HepG2 (cell line): Measurements from ENCODE around the gene PHACTR1. TPM values are rescaled to one million over a fixed set of nuclear protein-coding genes. Genes with fewer than 3 reads are reported as not detected.
A peak's percentile ranks its signal among the peaks of the same experiment; 100 is the strongest.

Experiments
- ATAC-seq: fragments of 200-7000 bp; cut with Tn5 transposase; 3 replicates; pipeline ENCODE4 v1.9.1; 2020; ENCODE audit warnings: mild to moderate bottlenecking, moderate library complexity
- BruUV-seq: library from RNA; stranded (reverse); fragments of 400-500 nt; replicated peaks from 2 replicates; lab custom pipeline; 2021; lab: Mats Ljungman, UMichigan
- CTCF ChIA-PET: fragments of 300-600 bp; formaldehyde crosslinking; extraction: SDS; loops from one replicate; lab custom pipeline; 2021; ENCODE audit warnings: low total read pairs, inconsistent platforms, low intra/inter-chr PET ratio; lab: Yijun Ruan, JAX
- POLR2A ChIA-PET: fragments of 350-600 bp; sonication (Branson Sonifier 250); formaldehyde crosslinking; loops from one replicate; lab custom pipeline; 2020; ENCODE audit warnings: antibody characterized with exemption, inconsistent platforms; lab: Yijun Ruan, JAX
- DNase-seq: peaks from one replicate; pipeline ENCODE4 v3.0.0-alpha.2; 2015; ENCODE audit warnings: low spot score
- FAIRE-seq: peaks from 3 replicates; lab custom pipeline; 2011; peaks lifted over from hg19 to GRCh38; lab: Jason Lieb, UNC
- H2AFZ ChIP-seq: one replicate; pipeline ENCODE4 v1.6.1; 2011; ENCODE audit warnings: low read length, inconsistent platforms
- H3K27ac ChIP-seq: fragments of 300-600 bp; 3 replicates; pipeline ENCODE4 v1.8.0; 2011; ENCODE audit warnings: mixed run types, mild to moderate bottlenecking, mixed read lengths, low read length, inconsistent platforms; ENCODE audit not compliant: insufficient read depth; ENCODE audit errors: extremely low read length
- H3K27me3 ChIP-seq, 2 experiments: fragments of 200-600 bp in 1 of 2; 2 replicates in 1 of 2; 3 replicates in 1 of 2; pipeline versions ENCODE4 v1.6.0 to v1.8.0; 2011; ENCODE audit warnings: low read length in 2 of 2, mild to moderate bottlenecking in 2 of 2, moderate library complexity in 2 of 2, inconsistent platforms in 1 of 2; ENCODE audit not compliant: insufficient read depth in 2 of 2, control insufficient read depth in 1 of 2
- H3K36me3 ChIP-seq, 2 experiments: fragments of 200-600 bp in 1 of 2; replicated peaks in 1 of 2; 2 replicates in 1 of 2; 3 replicates in 1 of 2; pipeline versions ENCODE4 v1.5.1 to v1.8.0; 2011; ENCODE audit warnings: low read length in 2 of 2, inconsistent platforms in 1 of 2; ENCODE audit not compliant: insufficient read depth in 2 of 2, control insufficient read depth in 1 of 2
- H3K4me1 ChIP-seq: 2 replicates; pipeline ENCODE4 v1.5.1; 2012; ENCODE audit warnings: low read length, inconsistent platforms; ENCODE audit not compliant: insufficient read depth
- H3K4me2 ChIP-seq: 2 replicates; pipeline ENCODE4 v1.6.0; 2011; ENCODE audit warnings: low read depth, low read length, inconsistent platforms
- H3K4me3 ChIP-seq, 3 experiments: fragments of 200-600 bp in 1 of 3; sonication (generic), shearing (Covaris generic) in 1 of 3; replicated peaks in 1 of 3; 2 replicates each; pipeline ENCODE4 v1.5.1; 2011 to 2016; ENCODE audit warnings: low read length in 3 of 3, inconsistent platforms in 2 of 3, low read depth in 2 of 3, mild to moderate bottlenecking in 2 of 3, control low read depth in 1 of 3, mixed read lengths in 1 of 3; ENCODE audit not compliant: insufficient read depth in 1 of 3
- H3K79me2 ChIP-seq: one replicate; pipeline ENCODE4 v1.6.1; 2011; ENCODE audit warnings: low read length, inconsistent platforms; ENCODE audit not compliant: insufficient read depth
- H3K9ac ChIP-seq: 2 replicates; pipeline ENCODE4 v1.6.0; 2011; ENCODE audit warnings: mild to moderate bottlenecking, low read depth, low read length, inconsistent platforms; ENCODE audit not compliant: insufficient read depth
- H3K9me3 ChIP-seq: 2 replicates; pipeline ENCODE4 v1.5.1; 2012; ENCODE audit warnings: mild to moderate bottlenecking, low read length
- H4K20me1 ChIP-seq: 2 replicates; pipeline ENCODE4 v1.6.0; 2011; ENCODE audit warnings: inconsistent platforms, mild to moderate bottlenecking, low read length, moderate library complexity; ENCODE audit not compliant: insufficient read depth
- FOSL2 ChIP-seq: sonication (generic); formaldehyde crosslinking; IDR thresholded peaks from 2 replicates; pipeline ENCODE4 v1.4.0; 2020; ENCODE audit warnings: missing genetic modification reagents
- FOXO1 ChIP-seq: sonication (generic); formaldehyde crosslinking; IDR thresholded peaks from 2 replicates; pipeline ENCODE4 v1.4.0; 2020; ENCODE audit warnings: missing genetic modification reagents
- HNF4A ChIP-seq: sonication (generic); formaldehyde crosslinking; IDR thresholded peaks from 2 replicates; pipeline ENCODE4 v1.4.0; 2020; ENCODE audit warnings: missing genetic modification reagents
- HOXA5 ChIP-seq: sonication (generic); formaldehyde crosslinking; IDR thresholded peaks from 2 replicates; pipeline ENCODE4 v1.4.0; 2020; ENCODE audit warnings: missing genetic modification reagents
- LRRFIP1 ChIP-seq: sonication (generic); formaldehyde crosslinking; conservative IDR thresholded peaks from 2 replicates; pipeline ENCODE4 v1.4.0; 2020; ENCODE audit warnings: missing genetic modification reagents
- MLXIP ChIP-seq: sonication (generic); formaldehyde crosslinking; IDR thresholded peaks from 2 replicates; pipeline ENCODE4 v1.9.0; 2021; ENCODE audit warnings: missing genetic modification reagents, borderline replicate concordance
- MTF2 ChIP-seq: sonication (generic); formaldehyde crosslinking; IDR thresholded peaks from 2 replicates; pipeline ENCODE4 v1.5.0; 2020; ENCODE audit warnings: missing genetic modification reagents, borderline replicate concordance
- SAP130 ChIP-seq: IDR thresholded peaks from 2 replicates; pipeline ENCODE4 v1.6.1; 2016; ENCODE audit warnings: low read depth
- TARDBP ChIP-seq: sonication (generic); formaldehyde crosslinking; IDR thresholded peaks from 2 replicates; pipeline ENCODE4 v1.8.0; 2022; ENCODE audit warnings: mild to moderate bottlenecking, missing genetic modification reagents
- TBX2 ChIP-seq: sonication (generic); formaldehyde crosslinking; IDR thresholded peaks from 2 replicates; pipeline ENCODE4 v1.5.0; 2020; ENCODE audit warnings: missing genetic modification reagents, mild to moderate bottlenecking, borderline replicate concordance
- ZMYM4 ChIP-seq: sonication (generic); formaldehyde crosslinking; IDR thresholded peaks from 2 replicates; pipeline ENCODE4 v1.8.1; 2023; ENCODE audit warnings: mild to moderate bottlenecking, missing genetic modification reagents
- ZNF253 ChIP-seq: sonication (generic); formaldehyde crosslinking; IDR thresholded peaks from 2 replicates; pipeline ENCODE4 v1.8.0; 2022; ENCODE audit warnings: mild to moderate bottlenecking, missing genetic modification reagents, borderline replicate concordance
- ZNF264 ChIP-seq: sonication (generic); formaldehyde crosslinking; IDR thresholded peaks from 2 replicates; pipeline ENCODE4 v1.4.0; 2020; ENCODE audit warnings: missing genetic modification reagents
- WGBS: methylation state at CpG from one replicate; pipeline ENCODE4 v1.1.6; 2017; ENCODE audit warnings: low lambda C conversion rate; 5-methylcytosine and 5-hydroxymethylcytosine counted together
- in situ Hi-C: cut with HindIII; loops from 2 replicates; pipeline ENCODE4 v1.10.0; 2017; ENCODE audit warnings: low pct_unique_long_range_greater_than_20kb; ENCODE audit not compliant: extremely low pct_ligation_motif_present
- intact Hi-C: fragments of 100-400 bp; cut with micrococcal nuclease; formaldehyde crosslinking; loops from one replicate; pipeline ENCODE4 v1.10.0; 2022; ENCODE audit not compliant: unreplicated experiment
- polyA plus RNA-seq, 8 experiments: library from polyadenylated mRNA; depleted of rRNA in 3 of 8; stranded (reverse) in 7 of 8; unstranded in 1 of 8; fragments of >200 nt; fragmentation: Illumina TruSeq in 4 of 8; extraction: Trizol in 4 of 8; gene quantifications; 2 replicates each; pipeline versions ENCODE4 v1.2.1 to v1.2.3, GENCODE V29; 2011 to 2016; ENCODE audit warnings: low read depth in 4 of 8, missing spikeins in 1 of 8, mixed read lengths in 1 of 8; ENCODE audit not compliant: insufficient read depth in 1 of 8
- total RNA-seq, 5 experiments: library from RNA; depleted of rRNA; stranded (reverse); fragments of >200 nt; fragmentation: Illumina TruSeq; extraction: Trizol; gene quantifications; 2 replicates each; pipeline ENCODE4 v1.2.3, GENCODE V29; 2016; ENCODE audit warnings: low read depth in 1 of 5

PHACTR1 gene
- total and polyA plus RNA-seq, 2 of the 13 experiments (the other 11 are each of a cell fraction or from before 2014, with no cell fraction given): 0.09 TPM; not detected in 1

GRCh38 chr6:13181393-13181792, 464.8 kb downstream of the PHACTR1 start (continued):
- TF ChIP-seq FOSL2 (CRISPR knock-in tag): peak; percentile 31; the same call in 1 of the 2 replicates
- TF ChIP-seq FOXO1: peak; percentile 48; the same call in 1 of the 2 replicates
- no peak for TF ChIP-seq MTF2 (CRISPR knock-in tag)
- TF ChIP-seq TARDBP (CRISPR knock-in tag): peak; percentile 20; the same call in 1 of the 2 replicates
- no peak for TF ChIP-seq ZNF264 (CRISPR knock-in tag)
- TF ChIP-seq ZMYM4: no peak
- TF ChIP-seq ZNF253 (CRISPR knock-in tag): no peak
- TF ChIP-seq SAP130: peak; percentile 43
- peak; percentile 47; the same call in 1 of the 2 replicates for TF ChIP-seq TBX2 (CRISPR knock-in tag)

DNA sequence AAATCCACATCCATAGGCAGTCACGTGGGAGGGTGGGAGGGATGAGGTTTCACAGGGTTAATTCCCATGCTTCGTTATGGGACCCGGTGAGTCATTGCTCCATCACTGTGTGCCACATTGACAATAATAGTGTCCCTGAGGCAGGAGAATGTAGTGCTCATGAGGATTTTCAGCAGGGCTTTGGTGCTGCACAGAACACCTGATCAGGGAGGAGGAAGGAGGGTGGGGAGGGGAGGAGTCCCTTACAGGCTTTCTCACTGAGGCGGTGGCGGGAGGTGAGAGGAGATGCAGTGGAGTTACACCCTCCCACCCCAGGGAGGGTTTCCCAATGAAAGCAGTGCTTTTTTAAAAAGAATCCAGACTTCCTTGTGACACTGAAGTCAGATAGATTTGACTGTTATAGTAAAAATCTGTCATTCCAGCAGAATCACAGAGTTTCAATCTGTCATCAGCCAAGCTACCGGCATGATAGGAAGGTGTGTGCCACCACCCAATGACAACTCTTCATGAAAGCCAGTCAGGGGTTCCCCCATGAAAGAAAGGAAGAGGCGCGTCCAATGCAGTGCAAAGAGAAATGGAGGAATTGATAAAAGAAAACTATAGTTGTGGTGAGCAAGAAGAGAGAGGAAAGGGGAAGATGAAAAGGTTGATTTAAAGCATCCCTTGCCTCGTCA, 467.0 kb downstream of the PHACTR1 start:
- ChIA-PET CTCF (no interaction called here), POLR2A (no interaction called here)
- Histone ChIP-seq H3K4me2 (no peak overlapping the region), H4K20me1 (no peaks in the 10 kb centered on the region), H3K9ac (no peak overlapping the region), H3K4me3 (no peak overlapping the region), H3K9me3 (no peaks in the 10 kb centered on the region), H3K27ac (no peak overlapping the region), H3K27me3 (peaks cover 2 to 24% of the 10 kb centered on the region in 2 experiments; a peak in 3 of 5 replicates), H3K4me1 (peaks cover 21% of the 10 kb centered on the region), H2AFZ (no peak overlapping the region), H3K36me3 (no peaks in the 10 kb centered on the region), H3K79me2 (no peaks in the 10 kb centered on the region)
- BruUV-seq: no TSS peak
- 53% methylated on average over 9 of the region's 9 CpGs for WGBS
- ATAC-seq (no peak), FAIRE-seq (no peak), DNase-seq (no peak)
- intact Hi-C loops (no loop called here), in situ Hi-C loops (loop anchor here (25.0 kb wide), 1 partner anchor 354 kb away; no protein-coding TSS in a partner anchor)
- TF ChIP-seq HOXA5 (CRISPR knock-in tag) (no peak), MLXIP (no peak), LRRFIP1 (CRISPR knock-in tag) (no peak), HNF4A (CRISPR knock-in tag) (no peak)
